ENCODE results near the gene CDC42BPG.

The CDC42BPG gene

DNA sequence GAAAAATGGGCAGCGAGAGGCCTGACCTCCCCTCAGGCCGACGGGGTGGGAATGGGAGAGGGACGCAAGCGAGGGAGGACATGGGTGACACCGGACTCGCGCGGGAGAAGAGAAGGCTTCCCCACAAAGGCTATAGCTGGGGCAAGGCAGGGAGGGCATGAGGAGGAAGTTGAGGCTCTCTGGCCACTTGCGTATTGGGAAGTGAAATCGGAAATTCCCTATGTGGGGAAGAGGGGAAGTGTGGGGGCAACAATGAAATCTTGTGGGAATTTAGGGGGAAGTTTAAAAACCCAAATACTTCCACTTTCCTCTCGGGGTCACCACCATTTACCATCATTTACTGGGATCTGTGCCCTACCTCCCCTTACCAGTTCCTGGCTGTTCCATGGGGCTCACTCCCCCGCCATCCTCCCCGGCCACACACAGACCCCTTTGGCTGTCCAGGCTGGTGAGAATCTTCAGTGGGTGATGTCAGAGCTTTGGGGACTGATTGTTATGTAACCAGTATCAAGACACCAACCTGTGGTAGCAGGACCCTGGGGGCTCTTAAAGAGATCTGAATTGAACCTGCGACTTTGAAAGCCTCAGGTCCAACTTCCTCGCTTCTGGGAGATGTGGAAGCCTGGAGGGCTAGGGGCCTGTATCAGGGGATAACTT, 34.9 kb upstream of the CDC42BPG start:
- DNase-seq (ENCODE audit: low read depth): no peak

DNA sequence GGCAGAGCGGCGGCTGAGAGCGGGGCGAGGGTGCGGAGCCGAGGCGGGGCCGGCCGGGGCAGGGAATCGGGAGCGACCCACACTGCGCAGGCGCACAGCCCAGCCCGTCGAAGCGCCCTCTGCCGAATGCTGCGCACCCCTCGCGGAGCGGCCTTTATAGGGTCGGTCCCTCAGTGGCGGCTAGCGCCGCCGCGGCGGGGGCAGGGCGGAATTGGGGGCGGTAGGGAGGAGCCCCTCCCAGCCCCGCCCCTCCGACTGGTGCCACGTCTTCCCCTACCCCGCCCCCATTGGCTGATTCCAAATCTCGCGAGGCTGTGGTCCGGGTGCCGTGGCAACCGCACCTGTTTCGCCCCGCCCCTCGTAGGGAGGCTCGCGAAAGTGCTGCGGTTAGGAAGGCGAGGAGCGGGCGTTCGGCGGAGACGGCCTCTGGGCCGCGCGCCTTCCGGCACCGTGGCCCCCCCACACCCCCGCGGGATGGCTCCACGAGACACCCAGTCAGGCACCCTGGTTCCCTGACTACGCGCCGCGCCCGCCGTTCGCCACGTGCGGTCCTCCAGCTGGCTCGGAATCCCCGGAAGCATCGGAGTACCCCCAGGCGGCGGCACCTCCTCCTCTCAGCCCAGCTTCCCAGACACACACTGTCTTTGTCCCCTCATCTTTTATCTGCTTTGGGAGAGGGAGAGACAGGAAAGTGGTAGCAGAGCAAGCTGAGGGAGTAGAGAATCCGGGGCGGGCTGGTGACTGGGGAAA, 34.2 kb upstream of the CDC42BPG start, which contains the start of gene EHD1:
TSS of gene EHD1 (minus strand) at position 128 of the 750 bp plus-strand sequence. CDS start 157 bp downstream, outside the sequence.
- DNase-seq (ENCODE audit: low read depth): peak; percentile 96

DNA sequence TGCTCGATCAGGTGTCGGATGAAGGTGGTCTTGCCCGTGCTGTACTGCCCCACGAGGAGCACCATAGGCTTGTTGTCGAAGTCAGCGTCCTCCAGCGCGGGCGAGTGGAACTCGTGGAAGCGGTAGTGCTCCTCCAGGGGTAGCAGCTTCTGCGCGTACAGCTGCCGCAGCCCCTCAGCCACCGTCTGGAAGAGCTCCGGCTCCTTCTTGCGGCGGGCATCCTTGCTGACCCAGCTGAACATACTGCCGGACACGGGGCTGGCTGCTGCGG, 33.7 kb upstream of the CDC42BPG start:
- DNase-seq (ENCODE audit: low read depth): no peak

DNA sequence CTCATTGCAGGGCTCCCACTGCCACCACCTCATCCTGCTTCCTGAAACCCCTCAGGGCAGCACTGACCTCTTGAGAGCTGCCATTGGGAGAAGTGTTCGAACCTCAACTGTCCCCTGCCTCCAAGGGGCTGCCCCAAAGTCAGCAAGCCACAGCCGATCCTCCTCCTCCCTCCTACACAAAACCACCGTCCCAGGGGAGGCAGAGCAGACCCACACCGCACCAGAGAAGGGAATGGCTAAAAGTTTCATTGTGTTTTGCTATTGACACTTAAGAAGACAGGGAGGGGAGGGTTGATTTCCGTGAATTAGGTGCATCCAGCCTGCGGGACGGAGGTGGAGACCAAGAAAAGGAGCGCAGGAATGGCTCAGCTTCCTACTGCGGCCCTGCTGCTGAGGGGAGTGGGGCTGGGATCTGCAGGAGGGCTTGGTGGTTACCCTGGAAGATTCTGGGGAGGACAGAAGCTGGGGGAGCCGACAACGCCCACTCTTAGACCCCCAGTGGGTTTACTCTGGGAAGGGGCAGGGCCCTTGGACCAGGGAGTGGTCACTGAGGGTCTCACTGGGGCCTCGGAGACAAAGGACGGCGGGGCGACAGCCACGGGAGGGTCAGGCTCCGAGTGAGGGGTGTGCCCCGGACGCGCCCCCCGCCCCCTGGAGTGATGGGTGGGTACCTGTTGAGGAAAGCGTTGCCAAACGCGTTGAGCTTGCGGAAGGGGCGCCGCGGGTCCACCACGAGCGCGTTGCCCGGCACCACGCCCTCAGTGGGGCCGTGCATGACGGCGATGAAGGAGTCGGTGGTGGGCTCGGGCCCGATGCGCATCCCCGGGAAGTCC, 33.2 kb upstream of the CDC42BPG start:
- DNase-seq (ENCODE audit: low read depth): no peak

DNA sequence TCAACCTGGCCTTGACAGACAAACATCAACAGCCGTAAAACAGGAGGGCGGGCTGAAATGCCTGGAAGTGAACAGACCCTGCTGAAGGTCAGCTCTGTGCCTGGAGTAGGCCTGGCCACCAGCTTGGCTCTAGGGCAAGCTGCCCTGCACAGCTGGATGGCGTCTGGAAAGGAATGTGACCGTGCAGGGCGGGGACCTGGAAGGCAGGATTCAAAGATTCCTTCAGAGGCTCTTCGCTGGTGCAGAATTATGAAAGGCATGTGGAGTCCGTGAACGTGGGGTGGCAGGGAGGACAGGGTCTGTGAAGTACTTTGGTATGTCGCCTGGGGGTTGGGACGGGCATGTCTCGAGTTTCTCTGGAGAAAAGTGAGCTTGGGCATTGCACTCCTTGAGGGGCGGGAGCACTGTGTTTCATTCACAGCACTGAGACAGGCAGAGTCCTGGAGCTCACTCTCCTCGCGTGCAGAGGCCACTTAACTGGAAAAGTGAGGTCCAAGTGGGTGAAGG, 32.4 kb upstream of the CDC42BPG start:
- DNase-seq (ENCODE audit: low read depth): no peak

DNA sequence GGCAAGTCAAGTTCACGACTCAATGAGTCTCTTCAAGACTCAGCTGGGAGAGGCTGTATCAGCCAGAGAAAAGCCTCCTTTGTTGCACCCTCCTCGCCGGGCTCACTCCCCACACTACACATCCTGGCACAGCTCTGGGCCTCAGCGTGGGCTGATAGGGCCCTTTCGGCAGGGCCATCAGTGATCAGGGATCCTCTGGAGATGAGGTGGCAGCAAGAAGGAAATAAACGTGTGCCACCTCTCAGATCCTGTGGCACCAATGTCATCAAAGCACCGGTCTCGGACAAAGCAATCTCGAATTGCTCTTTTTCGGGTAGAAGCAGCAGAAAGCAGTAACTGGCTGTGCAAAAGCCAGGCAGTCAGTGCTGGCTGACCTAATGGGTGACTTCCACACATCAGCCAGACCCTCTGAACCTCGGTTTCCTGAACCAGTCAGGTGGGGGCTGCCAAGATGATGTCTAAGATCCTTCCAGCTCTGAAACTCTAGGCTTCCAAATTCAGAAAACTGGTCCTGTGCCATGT, 31.8 kb upstream of the CDC42BPG start:
- DNase-seq (ENCODE audit: low read depth): no peak

DNA sequence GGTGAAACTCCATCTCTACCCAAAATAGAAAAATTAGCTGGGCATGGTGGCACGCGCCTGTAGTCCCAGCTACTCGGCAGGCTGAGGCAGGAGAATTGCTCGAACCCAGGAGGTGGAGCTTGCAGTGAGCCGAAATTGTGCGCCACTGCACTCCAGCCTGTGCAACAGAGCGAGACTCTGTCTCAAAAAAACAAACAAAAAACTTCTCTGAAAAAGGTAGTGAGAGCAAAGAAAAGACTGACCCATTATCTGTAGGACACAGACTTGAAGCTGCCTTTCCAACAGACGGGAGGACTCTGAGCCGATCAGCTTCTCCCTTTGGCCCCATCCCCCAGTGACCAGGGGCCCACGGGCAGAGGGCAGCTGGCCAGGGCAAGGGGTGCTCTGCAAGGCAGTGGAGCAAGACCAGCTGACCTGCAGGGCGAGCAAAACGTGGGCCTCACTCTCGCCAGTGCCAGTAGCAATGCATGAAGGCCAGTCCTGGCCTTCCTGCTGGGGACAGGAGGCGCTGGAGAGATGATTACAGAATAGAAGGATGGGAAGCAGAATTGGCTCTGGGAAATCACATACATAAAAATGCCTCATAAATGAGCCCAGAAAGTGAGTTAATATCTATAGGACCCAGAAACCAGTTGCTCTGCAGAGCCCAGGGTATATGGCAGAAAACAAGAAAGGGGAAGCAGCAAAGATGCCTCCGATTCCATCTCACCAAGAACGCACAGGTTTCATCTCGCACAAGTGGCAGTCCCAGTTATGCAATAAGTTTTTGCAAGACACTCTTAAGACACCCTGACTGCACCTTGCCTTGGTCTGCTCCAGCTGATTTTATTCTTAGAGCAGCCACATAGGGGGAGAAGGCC, 31.1 kb upstream of the CDC42BPG start:
- DNase-seq (ENCODE audit: low read depth): no peak

DNA sequence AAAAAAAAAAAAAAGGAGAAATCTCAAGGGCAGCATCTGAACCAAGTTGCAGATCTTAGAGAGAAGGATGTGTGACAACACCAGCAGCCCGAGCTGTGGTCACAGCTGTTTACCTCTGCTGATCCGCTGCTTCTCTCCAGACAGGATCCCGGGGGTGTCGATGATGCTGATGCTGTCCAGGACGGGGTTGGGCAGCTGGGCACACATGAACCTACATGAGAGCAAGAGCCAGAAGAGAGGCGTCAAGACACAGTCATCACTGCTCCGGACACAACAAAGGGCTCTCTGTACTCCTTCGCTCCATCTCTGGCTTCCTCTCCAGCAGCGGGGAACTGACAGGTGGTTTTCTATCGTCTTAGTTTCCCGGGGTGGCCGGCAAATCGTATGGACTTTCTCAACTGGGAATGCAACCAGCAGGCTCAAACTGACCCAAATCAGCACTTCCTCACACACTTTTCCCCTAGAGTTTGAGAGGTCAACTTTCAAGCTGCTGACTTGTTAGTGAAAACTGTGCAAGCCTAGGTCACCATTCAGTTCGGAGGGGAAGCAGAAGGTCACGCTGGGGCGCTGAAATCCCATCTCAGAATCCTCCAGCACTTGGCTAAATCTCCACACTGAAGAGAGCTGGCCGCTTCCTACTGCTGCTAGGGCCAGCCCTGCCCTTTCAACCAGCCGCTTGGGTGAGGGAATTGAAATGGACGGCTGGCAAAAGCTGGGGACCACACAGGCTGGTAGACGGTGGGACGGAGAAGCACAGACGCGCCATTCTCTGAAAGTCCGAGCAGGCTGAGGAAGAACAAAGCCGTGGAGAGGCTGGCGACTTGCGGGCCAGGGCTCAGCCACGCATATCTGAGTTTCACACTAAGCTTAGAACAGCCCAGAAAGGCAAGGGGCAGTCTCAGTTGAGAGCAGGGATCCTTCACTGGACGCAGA, 30.1 kb upstream of the CDC42BPG start:
- DNase-seq (ENCODE audit: low read depth): no peak

DNA sequence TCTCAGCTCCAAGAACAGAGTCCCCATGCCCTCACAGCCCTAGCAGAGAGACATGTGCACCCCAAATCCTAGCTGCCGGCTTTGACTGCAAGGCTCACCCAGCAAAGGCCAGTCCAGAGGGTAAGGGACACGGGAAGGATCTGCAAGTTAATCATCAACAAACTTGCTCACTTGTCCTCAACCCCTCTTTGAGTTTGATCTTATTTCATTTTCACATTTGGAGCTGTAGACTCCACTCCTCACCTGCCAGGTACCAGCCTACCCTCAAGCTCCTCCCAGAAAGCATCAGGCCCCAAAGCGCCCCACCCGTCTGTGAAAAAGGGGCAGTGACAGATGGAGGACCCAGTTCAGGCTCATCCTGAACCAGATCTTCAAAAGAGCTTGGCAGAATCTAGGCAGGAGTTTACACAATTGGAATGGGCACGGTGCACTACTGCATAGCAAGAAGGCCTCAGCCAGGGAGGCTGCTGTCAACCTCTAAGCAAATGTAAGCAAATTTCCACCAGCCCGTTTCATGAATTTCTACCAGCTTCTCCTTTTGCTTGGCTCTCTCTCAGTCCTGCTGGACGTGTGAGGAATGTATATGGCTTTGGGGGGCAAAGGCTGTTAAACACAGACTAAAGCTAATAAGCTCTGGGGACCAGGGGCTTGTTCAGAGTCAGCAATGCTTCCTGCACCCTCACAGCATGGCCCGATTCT, 28.5 kb upstream of the CDC42BPG start:
- no peak for DNase-seq (ENCODE audit: low read depth)

DNA sequence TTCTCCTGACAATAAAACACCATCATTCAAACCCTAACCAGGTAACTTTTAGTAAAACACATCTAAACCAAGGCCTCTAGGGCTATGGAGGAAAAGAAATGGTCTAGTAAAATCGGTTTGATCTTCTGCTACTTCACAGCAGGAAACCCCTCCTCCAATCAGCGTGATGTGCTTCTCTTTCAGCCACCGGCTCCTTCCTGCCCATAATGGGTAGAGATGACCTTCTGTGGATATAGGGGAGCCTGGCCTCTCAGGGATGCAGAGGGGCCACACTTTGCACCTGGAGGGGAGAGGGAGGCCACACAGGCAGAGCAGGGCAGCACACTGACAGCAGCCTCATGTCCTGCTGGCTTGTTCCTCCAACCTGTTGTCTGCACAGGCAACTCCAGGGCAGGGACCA, 27.0 kb upstream of the CDC42BPG start:
- DNase-seq (ENCODE audit: low read depth): no peak

DNA sequence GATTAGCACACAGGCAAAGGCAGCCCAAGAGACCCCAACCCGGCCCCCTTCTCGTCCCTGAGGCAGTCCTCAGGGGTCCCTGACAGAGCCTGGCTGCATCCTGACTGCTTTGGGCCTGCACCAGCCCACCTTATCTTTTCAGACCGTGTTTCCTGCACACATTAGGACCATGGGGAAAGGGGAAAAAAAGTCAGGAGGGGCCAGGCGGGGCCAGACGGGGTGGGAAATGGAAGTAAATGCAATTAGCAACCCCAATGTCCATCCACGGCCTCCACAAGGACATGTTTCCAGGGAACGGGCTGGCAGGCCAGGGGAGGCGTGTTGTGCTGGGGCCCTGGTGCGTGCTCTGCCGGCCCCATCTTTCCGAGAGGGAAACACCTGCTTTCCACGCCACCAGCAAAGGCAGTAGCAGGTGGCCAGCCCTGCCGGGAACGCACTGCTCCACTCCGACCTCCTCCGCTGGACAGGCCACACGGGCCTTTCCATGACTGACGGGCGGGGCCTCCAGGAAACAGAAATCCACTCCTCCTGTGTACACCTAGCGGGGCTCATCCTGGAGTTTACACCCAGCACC, 26.5 kb upstream of the CDC42BPG start:
- no peak for DNase-seq (ENCODE audit: low read depth)

DNA sequence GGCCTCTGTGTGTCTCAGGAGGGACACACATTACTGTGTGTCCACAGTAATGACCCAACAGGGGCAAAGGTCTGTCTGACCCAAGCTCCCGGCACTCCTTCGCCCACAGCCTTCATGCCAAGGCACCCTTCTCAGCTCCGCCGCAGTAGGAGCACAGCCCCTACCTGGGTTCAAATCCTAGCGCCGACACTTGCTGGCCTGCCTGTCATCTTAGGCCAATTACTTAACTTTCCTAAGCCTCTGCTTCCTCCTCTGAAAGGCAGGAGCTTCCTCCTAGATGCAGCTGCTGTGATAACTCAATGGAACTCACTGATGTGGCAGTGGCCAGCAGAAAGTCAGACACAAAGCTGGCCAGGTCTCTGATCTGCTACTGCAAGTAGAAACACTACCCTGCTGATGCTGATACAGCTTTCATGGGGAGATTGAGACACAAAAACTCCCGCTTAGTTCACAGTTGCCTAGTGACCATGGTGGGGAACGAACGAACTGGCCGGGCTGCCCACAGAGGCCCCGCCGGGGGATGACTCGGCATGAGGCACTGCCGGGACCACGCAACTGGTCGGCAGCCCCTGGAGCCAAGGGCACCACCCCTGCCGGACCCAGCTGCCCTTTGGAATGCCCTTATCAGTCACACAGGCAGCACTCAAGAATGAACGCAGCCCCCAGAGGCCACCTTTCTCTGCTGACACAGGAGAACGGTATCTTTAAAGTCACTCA, 25.9 kb upstream of the CDC42BPG start:
- no peak for DNase-seq (ENCODE audit: low read depth)

DNA sequence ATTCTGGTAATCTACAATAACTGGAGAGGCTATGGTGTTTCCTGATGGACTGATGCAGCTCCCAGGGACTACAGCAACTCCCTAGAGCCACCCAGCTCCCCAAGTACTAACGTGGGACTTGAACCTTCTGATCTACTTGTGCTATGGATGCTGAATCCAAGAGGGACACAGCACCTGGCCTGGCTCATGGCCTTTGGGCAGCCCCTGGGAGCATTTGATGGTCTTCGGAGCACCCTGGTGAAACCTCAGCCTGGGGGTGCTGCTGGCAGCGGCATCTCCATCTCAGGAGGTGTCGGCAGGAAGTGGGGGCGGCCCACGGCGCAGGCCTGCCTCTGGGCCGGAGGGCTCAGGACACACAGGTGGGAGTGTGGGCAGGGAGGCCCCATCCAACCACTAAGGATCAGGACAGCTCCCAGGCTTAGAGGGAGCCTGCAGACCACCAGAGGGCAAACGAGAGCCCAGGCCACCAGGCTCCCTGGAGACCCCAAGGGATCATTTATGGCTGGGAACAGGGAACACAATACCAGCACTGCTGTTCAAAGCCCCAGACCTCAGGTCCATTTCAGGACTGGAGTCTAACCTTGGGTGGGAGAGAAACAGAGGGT, 25.2 kb upstream of the CDC42BPG start:
- no peak for DNase-seq (ENCODE audit: low read depth)

DNA sequence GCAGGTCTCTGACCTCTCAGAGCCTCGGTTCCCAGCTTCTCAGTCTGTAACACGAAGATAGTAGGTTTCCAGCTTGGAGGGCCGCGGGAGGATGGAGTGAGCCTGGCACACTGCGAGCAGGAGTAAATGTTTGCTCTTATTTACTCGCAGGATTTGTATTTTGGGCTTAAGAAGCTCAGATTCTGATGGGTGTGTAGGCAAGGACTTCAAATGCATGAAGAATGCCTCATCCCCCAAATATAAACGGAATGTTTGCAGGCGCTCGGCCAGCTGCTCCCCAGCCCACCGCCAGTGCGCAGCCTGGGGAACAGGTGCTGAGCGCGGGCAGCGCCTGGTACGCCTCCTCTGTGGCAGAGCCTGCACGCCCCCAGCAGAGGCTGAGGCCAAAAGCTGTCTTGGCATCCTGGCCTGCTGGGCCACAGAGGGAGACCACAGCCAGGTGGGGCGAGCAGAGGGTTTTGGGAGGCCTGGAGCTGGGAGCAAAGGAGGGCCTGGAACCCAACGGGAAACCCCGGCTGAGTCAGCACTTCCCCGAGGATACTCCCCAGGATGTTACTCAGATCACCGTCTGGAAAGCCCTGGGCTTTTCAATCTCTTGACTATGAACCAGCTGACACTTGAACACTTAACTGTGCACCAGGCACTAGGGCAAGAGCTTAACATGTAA, 24.6 kb upstream of the CDC42BPG start:
- no peak for DNase-seq (ENCODE audit: low read depth)

DNA sequence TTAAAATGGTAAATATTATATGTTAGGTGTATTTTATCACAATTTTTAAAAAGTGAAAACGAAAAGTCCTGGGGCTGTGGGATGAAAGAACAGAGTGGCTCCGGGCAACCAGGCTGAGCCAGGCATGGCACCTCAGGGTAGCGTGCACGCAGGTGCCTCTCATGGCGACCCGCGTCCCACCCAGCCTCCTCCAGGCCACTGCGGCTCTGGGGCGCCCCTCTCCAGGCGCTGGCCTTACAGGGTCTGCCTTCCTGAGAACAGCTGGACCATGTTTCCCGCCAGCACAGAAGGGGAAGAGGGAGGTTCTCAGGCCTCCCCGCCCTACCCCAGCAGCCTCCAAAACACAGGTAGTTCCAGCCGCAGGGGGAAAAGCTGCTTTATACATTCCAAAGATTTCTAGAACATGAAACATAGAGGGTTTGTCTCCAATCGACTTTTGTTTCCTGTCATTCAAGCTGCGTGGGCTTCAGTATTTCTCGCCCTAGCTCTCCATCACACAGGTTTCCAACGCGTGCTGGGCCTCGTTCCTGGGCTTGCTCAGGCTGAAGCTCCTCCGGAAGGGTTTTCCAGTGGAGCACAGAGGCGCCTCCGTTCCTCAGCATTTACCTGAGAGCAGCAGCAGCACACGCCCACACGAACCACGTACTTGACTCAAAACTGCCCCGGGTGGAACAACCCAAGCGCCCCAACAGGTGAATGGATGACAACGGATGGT, 23.5 kb upstream of the CDC42BPG start:
- DNase-seq (ENCODE audit: low read depth): no peak

DNA sequence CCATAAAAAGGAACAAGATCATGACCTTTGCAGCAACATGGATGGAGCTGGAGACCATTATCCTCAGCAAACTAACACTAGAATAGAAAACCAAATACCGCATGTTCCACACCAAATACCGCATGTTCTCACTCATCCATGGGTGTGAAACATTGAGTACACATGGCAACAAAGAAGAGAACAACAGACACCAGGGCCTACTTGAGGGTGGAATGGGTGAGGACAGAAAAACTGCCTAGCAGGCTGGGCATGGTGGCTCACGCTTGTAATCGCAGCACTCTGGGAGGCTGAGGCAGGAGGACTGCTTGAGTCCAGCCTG, 21.7 kb upstream of the CDC42BPG start:
- no peak for DNase-seq (ENCODE audit: low read depth)

Measured in fibroblast of the conjunctiva (primary cell).